CD4-positive, alpha-beta T cell treated with Interferon alpha-2 for 1 hour (primary cell): Measurements from ENCODE around the gene BARX1.
"Not testable (repeated sequence)": the region's sequence is repeated elsewhere in the genome, so short reads cannot be mapped to it uniquely, and the experiment has no call there.

Experiments
- DNase-seq, 2 donors: peaks; one replicate each; pipeline ENCODE4 v3.0.0-alpha.2; 2020 to 2022

Gene BARX1

GRCh38 chr9:93950619-93951601 is 4.2 kb downstream of the BARX1 start:
- DNase-seq, result no peak

GRCh38 chr9:93949694-93950449 is 5.3 kb downstream of the BARX1 start:
- no peak for DNase-seq

- DNase-seq, result no peak
These were observed 6.0 kb downstream of the BARX1 start for GRCh38 chr9:93949073-93949693.

- DNase-seq, result no peak
These were observed 6.6 kb downstream of the BARX1 start for GRCh38 chr9:93948441-93949072.

GRCh38 chr9:93947409-93948070 is 7.6 kb downstream of the BARX1 start:
- no peak for DNase-seq

GRCh38 chr9:93946338-93946712 is 8.8 kb downstream of the BARX1 start:
- DNase-seq, result no peak

GRCh38 chr9:93945400-93946337 is 9.5 kb downstream of the BARX1 start:
- DNase-seq, result no peak

GRCh38 chr9:93944011-93944410 is 11.1 kb downstream of the BARX1 start:
- no peak for DNase-seq

GRCh38 chr9:93942161-93942560 is 13.0 kb downstream of the BARX1 start:
- DNase-seq, result no peak

- DNase-seq, result no peak
These were observed 13.7 kb downstream of the BARX1 start for GRCh38 chr9:93941493-93941892.

- DNase-seq, result no peak
These were observed 14.2 kb downstream of the BARX1 start for GRCh38 chr9:93940951-93941350.

GRCh38 chr9:93939589-93939988 is 15.6 kb downstream of the BARX1 start:
- not testable (repeated sequence) for DNase-seq

GRCh38 chr9:93937193-93937592 is 18.0 kb downstream of the BARX1 start:
- DNase-seq, result no peak

GRCh38 chr9:93931905-93932304 is 23.2 kb downstream of the BARX1 start:
- no peak for DNase-seq

GRCh38 chr9:93930070-93930469 is 25.1 kb downstream of the BARX1 start:
- no peak for DNase-seq

- DNase-seq, result no peak
These were observed 25.9 kb downstream of the BARX1 start for GRCh38 chr9:93929231-93929630.

GRCh38 chr9:93922535-93922934 is 32.6 kb downstream of the BARX1 start:
- no peak for DNase-seq

- DNase-seq, result no peak
These were observed 34.9 kb downstream of the BARX1 start for GRCh38 chr9:93920131-93920800.

GRCh38 chr9:93918061-93918460 is 37.1 kb downstream of the BARX1 start:
- no peak for DNase-seq

- no peak for DNase-seq
These were observed 37.9 kb downstream of the BARX1 start for GRCh38 chr9:93917121-93917853.
